GM19193 (cell line): Measurements from ENCODE around the gene ZBTB12.

ENCODE experiments used
- POLR2A ChIP-seq: IDR thresholded peaks from 4 replicates; pipeline ENCODE4 v1.6.1; 2011; ENCODE audit not compliant: insufficient read depth, insufficient read length; ENCODE audit errors: extremely low read depth

The ZBTB12 gene

GRCh38 chr6:31901953-31902643, at the start of gene ZBTB12:
TSS of gene ZBTB12 (minus strand) at chr6:31902086. CDS start at chr6:31901305, 781 bp downstream.
- no peak for TF ChIP-seq POLR2A

GRCh38 chr6:31949926-31950548, 48.2 kb upstream of the ZBTB12 start:
- TF ChIP-seq POLR2A = no peak

GRCh38 chr6:31948753-31949413, 47.0 kb upstream of the ZBTB12 start:
- no peak for TF ChIP-seq POLR2A

- no peak for TF ChIP-seq POLR2A
Measured at GRCh38 chr6:31948306-31948705, 46.4 kb upstream of the ZBTB12 start.

- no peak for TF ChIP-seq POLR2A
Measured at GRCh38 chr6:31947864-31948263, 46.0 kb upstream of the ZBTB12 start.

- no peak for TF ChIP-seq POLR2A
Measured at GRCh38 chr6:31947070-31947675, 45.3 kb upstream of the ZBTB12 start.

GRCh38 chr6:31946370-31946885, 44.5 kb upstream of the ZBTB12 start:
- TF ChIP-seq POLR2A = no peak

GRCh38 chr6:31945507-31946369, 43.9 kb upstream of the ZBTB12 start, which contains the start of gene CFB:
TSS of gene CFB (plus strand) at chr6:31946095. CDS start at chr6:31946222, 127 bp downstream.
- no peak for TF ChIP-seq POLR2A

GRCh38 chr6:31945154-31945506, 43.2 kb upstream of the ZBTB12 start:
- no peak for TF ChIP-seq POLR2A

GRCh38 chr6:31943742-31944141, 41.9 kb upstream of the ZBTB12 start:
- TF ChIP-seq POLR2A = no peak

GRCh38 chr6:31940256-31940664, 38.4 kb upstream of the ZBTB12 start:
- no peak for TF ChIP-seq POLR2A

GRCh38 chr6:31935823-31936222, 33.9 kb upstream of the ZBTB12 start:
- no peak for TF ChIP-seq POLR2A

GRCh38 chr6:31935021-31935420, 33.1 kb upstream of the ZBTB12 start:
- TF ChIP-seq POLR2A = no peak

GRCh38 chr6:31933537-31933936, 31.7 kb upstream of the ZBTB12 start:
- no peak for TF ChIP-seq POLR2A

- no peak for TF ChIP-seq POLR2A
Measured at GRCh38 chr6:31930962-31931361, 29.1 kb upstream of the ZBTB12 start.

- TF ChIP-seq POLR2A = no peak
Measured at GRCh38 chr6:31928672-31928939, 26.7 kb upstream of the ZBTB12 start.
